ENCODE results near the gene TMEM183A. TPM values are rescaled to one million over a fixed set of nuclear protein-coding genes. Genes with fewer than 3 reads are reported as not detected.
A peak's percentile ranks its signal among the peaks of the same experiment; 100 is the strongest.

TMEM183A gene
- total and polyA plus RNA-seq, 10 of the 15 experiments (the other 5 are each of a cell fraction or from before 2014, with no cell fraction given): 12.3 to 103 (median 66.3) TPM

GRCh38 chr1:202957733-202958543 is 49.2 kb upstream of the TMEM183A start, which contains the start of gene ADIPOR1 (continued):
- TF ChIP-seq NKRF (conservative IDR thresholded peaks at IDR 0.05) (peak; percentile 91), PML (IDR thresholded peaks at IDR 0.05; ENCODE audit: low read length) (peak; percentile 67; the same call in 1 of the 2 replicates), CBX5 (IDR thresholded peaks at IDR 0.05; ENCODE audit: low read depth) (no peak), STAT3 (IDR thresholded peaks at IDR 0.05; ENCODE audit: low read depth, low read length) (no peak), SMAD5 (IDR thresholded peaks at IDR 0.05; ENCODE audit: low read depth) (0 out of 2 replicates have a peak, but pooled peaks have one; percentile 57), CHD1 (IDR thresholded peaks at IDR 0.05; ENCODE audit: low read depth, low read length) (no peak), ZSCAN29 (IDR thresholded peaks at IDR 0.05) (no peak), ZBTB11 (CRISPR knock-in tag; IDR thresholded peaks at IDR 0.05) (no peak), PBX3 (IDR thresholded peaks at IDR 0.05; ENCODE audit: insufficient replicate concordance, low read depth, low read length) (no peak), TCF7 (IDR thresholded peaks at IDR 0.05; ENCODE audit: borderline replicate concordance) (no peak), CBX3 (IDR thresholded peaks at IDR 0.05; ENCODE audit: borderline replicate concordance, low read depth) (no peak), MEF2A (IDR thresholded peaks at IDR 0.05; ENCODE audit: insufficient read depth, low read depth, low read length) (no peak), ZNF24 (IDR thresholded peaks at IDR 0.05) (no peak), CREM (IDR thresholded peaks at IDR 0.05; ENCODE audit: low read depth) (peak; percentile 84), HDAC2 (IDR thresholded peaks at IDR 0.05) (no peak), NFYA (IDR thresholded peaks at IDR 0.05; ENCODE audit: borderline replicate concordance, low read depth, low read length) (no peak), ZNF384 (IDR thresholded peaks at IDR 0.05; ENCODE audit: borderline replicate concordance, low read depth, low read length) (no peak), ZNF622 (IDR thresholded peaks at IDR 0.05) (no peak), POLR2AphosphoS5 (IDR thresholded peaks at IDR 0.05; ENCODE audit: low read length) (peak; percentile 79), FOXK2 (IDR thresholded peaks at IDR 0.05) (no peak), RAD21 (IDR thresholded peaks at IDR 0.05; ENCODE audit: insufficient read depth, low read depth, low read length) (no peak), E4F1 (IDR thresholded peaks at IDR 0.05; ENCODE audit: borderline replicate concordance, partially characterized antibody) (no peak), TCF12 (IDR thresholded peaks at IDR 0.05; ENCODE audit: low read depth, low read length) (peak; percentile 24; the same call in 1 of the 2 replicates)

Data from GM12878 (cell line).